ENCODE results near the gene INSL3.
"Not testable (repeated sequence)": the region's sequence is repeated elsewhere in the genome, so short reads cannot be mapped to it uniquely, and the experiment has no call there.

INSL3 gene

DNA sequence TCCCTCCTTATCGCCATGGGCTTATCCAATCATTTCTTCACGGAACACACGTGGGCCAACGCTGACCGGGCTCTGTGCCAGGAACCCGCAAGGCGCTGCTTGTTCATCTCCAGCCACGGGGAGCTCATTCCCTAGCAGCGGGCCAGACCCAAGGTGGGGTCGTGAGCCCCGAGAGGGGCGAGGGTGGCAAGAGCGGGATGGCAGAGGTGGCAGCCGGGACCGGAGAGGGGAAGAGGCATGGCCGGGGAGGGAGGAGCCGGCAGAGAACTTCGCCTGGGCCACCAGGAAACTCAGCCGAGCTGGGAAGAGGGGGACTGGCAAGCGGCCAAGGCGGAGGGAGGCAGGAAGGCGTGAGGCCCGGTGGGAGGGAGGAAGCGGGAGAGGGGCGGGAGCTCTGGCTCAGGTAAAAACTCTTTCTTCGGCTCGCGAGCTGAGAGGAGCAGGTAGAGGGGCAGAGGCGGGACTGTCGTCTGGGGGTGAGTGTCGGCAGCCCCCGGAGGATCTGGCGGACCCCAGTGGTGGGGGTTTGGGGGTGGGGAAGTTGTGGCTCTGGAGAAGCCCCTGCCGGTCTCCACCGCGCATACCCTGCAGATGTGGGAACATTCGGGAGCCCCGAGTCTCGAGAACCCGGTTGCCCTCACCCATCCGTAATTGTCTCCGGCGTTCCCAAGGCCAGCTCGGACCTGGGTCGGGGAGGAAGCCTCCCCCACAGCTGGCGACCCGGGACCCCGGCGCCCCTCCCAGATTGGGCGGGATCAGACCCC is 26.4 kb downstream of the INSL3 start, which contains the start of gene B3GNT3:
Gene B3GNT3 (plus strand): TSS at position 408 of the 764 bp plus-strand sequence. CDS start 12,670 bp downstream, outside the sequence.
- Mint-ChIP-seq H3K27ac (peak within 1 kb of the TSS; percentile 51), H3K27me3 (peaks cover 17 to 44% of the 10 kb centered on the region in 2 donors), H3K4me3 (peak within 1 kb of the TSS; percentile 50 to 57), H3K9me3 (no peaks in the 10 kb centered on the region), H3K36me3 (peaks cover 0 to 4% of the 10 kb centered on the region in 2 donors), H3K4me1 (peaks cover 12 to 33% of the 10 kb centered on the region in 2 donors)
- DNase-seq (no peak), ATAC-seq (replicated peaks) (peak in 1 of 2 donors; percentile 21)

DNA sequence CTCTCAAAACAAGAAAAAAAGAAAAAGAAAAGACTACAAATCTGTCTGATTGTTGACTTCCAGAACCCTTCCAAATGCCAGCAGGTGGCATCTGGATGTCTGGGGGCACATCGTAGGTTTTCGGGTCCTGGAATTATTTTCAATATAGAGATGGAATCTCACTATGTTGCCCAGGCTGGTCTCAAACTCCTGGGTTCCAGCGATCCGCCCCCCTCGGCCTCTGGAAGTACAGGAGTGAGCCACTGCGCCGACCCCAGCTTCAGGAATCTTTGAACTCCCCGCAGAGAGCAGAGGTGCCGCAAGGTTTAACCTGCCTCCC is 26.9 kb downstream of the INSL3 start:
- Mint-ChIP-seq H3K9me3 (no peaks in the 10 kb centered on the region), H3K4me3 (peak overlapping the region; percentile 50 to 57), H3K4me1 (peaks cover 13 to 33% of the 10 kb centered on the region in 2 donors), H3K36me3 (peaks cover 1 to 5% of the 10 kb centered on the region in 2 donors), H3K27me3 (peaks cover 17 to 44% of the 10 kb centered on the region in 2 donors), H3K27ac (peak overlapping the region; percentile 51)
- DNase-seq (no peak), ATAC-seq (replicated peaks) (no peak)

DNA sequence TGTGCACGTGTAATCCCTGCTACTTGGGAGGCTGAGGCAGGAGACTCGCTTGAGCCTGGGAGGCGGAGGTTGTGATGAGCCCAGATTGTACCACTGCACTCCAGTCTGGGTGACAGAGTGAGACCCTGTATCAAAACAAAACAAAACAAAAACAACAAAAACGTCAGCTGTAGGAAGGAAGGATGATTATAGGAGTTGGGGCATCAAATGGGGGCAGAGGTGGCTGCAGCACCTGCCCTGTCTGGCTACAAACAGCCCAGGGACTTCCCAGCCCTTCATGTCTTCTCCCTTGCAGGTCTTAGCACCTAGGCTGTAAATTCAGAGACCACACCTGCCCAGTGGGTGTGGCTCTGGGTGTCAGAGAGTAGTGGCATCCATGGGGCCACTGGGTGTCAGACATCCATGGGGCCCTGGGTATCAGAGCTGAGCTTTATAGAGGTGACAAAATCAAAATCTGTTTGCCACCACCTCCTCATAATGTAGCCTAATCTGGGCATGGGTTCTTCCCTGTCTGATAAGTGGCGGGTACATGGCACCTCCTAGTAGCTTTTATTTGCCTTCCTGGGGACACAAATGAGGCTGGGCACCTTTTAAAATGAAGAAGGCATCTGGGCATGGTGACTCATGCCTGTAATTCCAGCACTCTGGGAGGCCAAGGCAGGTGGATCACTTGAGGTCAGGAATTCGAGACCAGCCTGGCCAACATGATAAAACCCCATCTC is 31.1 kb downstream of the INSL3 start:
- no peak overlapping the region for H3K27ac Mint-ChIP-seq
- no peak for DNase-seq
- H3K9me3 Mint-ChIP-seq, result no peaks in the 10 kb centered on the region
- peaks cover 16 to 19% of the 10 kb centered on the region in 2 donors for H3K4me1 Mint-ChIP-seq
- H3K36me3 Mint-ChIP-seq, result peaks cover 27 to 31% of the 10 kb centered on the region in 2 donors
- peak; percentile 19 for ATAC-seq (replicated peaks)
- no peak overlapping the region for H3K4me3 Mint-ChIP-seq
- peaks cover 17 to 19% of the 10 kb centered on the region in 2 donors for H3K27me3 Mint-ChIP-seq

DNA sequence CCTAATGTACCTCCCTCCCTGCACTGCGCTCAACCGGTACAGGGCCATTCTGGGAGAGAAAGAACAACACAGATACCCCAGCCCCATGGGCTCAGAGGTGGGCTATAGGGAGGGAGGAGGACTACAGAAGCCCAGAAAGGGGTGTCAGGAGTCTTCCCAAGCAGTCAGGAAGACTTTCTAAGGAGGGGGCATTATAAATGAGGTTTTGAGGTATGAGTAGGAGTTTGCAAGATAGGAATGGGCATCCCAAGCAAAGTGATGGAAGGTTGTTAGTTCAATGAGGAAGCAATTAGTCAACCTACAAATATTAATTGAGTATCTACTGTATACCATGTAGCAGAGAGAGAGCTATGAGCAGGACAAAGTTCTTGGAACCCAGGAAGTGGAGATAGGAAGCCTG is 32.7 kb downstream of the INSL3 start:
- no peak overlapping the region for H3K4me3 Mint-ChIP-seq
- no peaks in the 10 kb centered on the region for H3K9me3 Mint-ChIP-seq
- H3K36me3 Mint-ChIP-seq, result peaks cover 34 to 43% of the 10 kb centered on the region in 2 donors
- DNase-seq (no peak), ATAC-seq (replicated peaks) (no peak)
- H3K27me3 Mint-ChIP-seq, result peaks cover 1 to 3% of the 10 kb centered on the region in 2 donors
- peaks cover 19 to 20% of the 10 kb centered on the region in 2 donors for H3K4me1 Mint-ChIP-seq
- H3K27ac Mint-ChIP-seq, result no peak overlapping the region

DNA sequence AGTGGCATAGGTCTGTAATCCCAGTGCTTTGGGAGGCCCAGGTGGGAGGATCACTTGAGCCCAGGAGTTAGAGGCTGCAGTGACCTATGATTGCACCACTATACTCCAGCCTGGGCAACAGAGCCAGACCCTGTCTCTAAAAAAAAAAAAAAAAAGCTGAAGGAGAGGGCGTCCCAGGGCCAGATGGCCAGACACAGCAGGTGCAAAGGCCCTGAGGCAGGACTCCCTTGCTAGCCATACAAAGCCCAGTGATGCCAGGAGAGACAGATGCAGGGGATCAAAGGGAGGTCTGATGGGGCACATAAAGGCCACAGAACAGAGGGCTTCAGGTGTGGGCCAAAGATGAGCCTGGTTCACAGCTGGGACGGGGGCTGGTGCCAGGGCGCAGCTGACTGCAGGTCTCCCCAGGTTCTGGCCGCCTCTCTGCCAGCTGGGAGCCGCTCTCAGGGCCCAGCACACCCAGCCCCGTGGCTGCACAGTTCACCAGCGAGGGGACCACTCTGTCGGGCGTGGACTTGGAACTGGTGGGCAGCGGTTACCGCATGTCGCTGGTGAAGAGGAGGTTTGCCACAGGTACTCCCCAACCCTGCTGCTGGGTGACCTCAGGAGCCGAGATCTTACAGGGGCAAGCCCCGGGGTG is 33.9 kb downstream of the INSL3 start:
- peaks cover 41 to 47% of the 10 kb centered on the region in 2 donors for H3K36me3 Mint-ChIP-seq
- ATAC-seq (replicated peaks), result no peak
- H3K27me3 Mint-ChIP-seq, result no peaks in the 10 kb centered on the region
- H3K4me1 Mint-ChIP-seq, result peaks cover 19 to 20% of the 10 kb centered on the region in 2 donors
- no peak overlapping the region for H3K4me3 Mint-ChIP-seq
- peaks cover 0 to 1% of the 10 kb centered on the region in 2 donors for H3K9me3 Mint-ChIP-seq
- no peak for DNase-seq
- H3K27ac Mint-ChIP-seq, result peak overlapping the region; percentile 9

DNA sequence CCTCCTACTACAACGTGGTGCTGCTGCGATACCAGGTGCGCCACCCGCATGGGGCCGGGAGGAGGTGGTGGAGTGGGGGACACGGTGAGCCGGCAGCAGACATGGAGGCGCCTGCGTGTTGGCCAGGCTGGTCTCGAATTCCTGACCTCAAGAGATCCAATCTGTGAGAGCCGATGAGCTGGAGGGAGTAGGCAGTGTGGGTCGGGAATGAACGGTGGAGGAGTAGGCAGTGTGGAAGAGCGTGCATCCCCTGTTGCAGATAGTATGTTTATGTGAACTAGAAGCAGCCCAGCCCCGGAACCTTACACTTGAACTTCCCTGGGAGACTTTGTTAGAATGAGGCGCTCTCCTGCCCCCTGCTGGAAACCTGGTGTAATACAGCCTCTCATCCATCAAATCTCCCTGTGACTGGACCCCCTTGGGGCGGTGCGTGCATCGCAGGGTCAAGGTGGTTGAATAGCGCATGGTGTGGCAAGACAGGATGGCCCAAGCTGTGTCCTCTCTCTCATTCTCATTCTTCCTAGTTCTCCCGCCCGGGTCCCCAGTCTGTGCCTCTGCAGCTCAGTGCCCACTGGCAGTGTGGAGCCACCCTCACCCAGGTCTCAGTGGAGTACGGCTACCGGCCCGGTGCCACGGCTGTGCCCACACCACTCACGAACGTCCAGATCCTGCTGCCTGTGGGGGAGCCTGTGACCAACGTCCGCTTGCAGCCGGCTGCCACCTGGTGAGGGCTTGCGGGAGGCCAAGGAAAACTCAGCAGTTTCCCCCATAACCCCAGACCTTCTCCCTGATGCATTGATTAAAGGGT is 36.9 kb downstream of the INSL3 start:
- Mint-ChIP-seq H3K9me3 (peaks cover 0 to 3% of the 10 kb centered on the region in 2 donors), H3K4me3 (no peak overlapping the region), H3K27ac (no peak overlapping the region), H3K4me1 (peaks cover 17% of the 10 kb centered on the region in 2 donors), H3K27me3 (no peaks in the 10 kb centered on the region), H3K36me3 (peaks cover 62 to 64% of the 10 kb centered on the region in 2 donors)
- DNase-seq (peak; percentile 57), ATAC-seq (replicated peaks) (peak; percentile 72 to 77)

DNA sequence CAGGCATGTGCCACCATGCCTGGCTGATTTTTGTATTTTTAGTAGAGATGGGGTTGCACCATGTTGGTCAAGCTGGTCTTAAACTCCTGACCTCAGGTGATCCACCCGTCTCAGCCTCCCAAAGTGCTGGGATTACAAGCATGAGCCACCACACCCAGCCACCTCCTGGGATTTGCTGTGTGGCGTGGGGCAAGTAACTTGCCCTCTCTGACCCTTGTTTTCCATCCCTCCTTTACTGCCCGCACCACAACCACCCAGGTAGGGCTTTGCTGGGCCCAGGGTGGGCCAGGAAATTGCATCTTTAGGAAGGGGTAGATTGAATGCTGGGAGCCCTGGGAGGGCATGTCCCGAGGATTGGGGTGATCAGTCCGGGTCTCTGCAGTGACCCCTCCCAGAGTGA is 37.6 kb downstream of the INSL3 start:
- Mint-ChIP-seq H3K36me3 (peaks cover 60 to 64% of the 10 kb centered on the region in 2 donors), H3K4me1 (peaks cover 21 to 23% of the 10 kb centered on the region in 2 donors)
- H3K9me3 Mint-ChIP-seq; H3K27me3 Mint-ChIP-seq; H3K27ac Mint-ChIP-seq; DNase-seq; H3K4me3 Mint-ChIP-seq; ATAC-seq (replicated peaks): not testable (repeated sequence)

DNA sequence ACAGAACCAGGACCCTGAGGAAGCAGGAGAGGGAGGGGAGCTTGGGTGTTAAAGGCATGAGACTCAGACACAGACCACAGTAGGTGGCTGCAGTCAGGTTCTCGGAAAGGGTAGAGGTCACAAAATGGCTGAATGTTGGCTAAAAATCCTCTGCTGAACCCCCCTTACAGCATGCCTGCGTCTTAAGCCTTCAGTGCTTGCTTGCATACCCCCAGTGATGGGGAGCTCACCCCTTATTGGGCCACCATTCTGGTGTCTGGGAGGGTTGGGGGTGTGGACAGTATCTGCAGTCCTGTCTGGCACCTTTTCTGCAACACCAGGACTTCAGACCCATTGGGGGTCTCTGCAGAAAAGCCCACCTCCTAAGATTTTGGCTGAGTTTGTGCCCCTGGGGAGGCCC is 40.5 kb downstream of the INSL3 start:
- H3K4me3 Mint-ChIP-seq, result no peak overlapping the region
- DNase-seq (no peak), ATAC-seq (replicated peaks) (no peak)
- peaks cover 40 to 53% of the 10 kb centered on the region in 2 donors for H3K4me1 Mint-ChIP-seq
- H3K36me3 Mint-ChIP-seq, result peaks cover 53 to 66% of the 10 kb centered on the region in 2 donors
- peaks cover 0 to 3% of the 10 kb centered on the region in 2 donors for H3K9me3 Mint-ChIP-seq
- peak overlapping the region; percentile 65 for H3K27ac Mint-ChIP-seq
- no peaks in the 10 kb centered on the region for H3K27me3 Mint-ChIP-seq

DNA sequence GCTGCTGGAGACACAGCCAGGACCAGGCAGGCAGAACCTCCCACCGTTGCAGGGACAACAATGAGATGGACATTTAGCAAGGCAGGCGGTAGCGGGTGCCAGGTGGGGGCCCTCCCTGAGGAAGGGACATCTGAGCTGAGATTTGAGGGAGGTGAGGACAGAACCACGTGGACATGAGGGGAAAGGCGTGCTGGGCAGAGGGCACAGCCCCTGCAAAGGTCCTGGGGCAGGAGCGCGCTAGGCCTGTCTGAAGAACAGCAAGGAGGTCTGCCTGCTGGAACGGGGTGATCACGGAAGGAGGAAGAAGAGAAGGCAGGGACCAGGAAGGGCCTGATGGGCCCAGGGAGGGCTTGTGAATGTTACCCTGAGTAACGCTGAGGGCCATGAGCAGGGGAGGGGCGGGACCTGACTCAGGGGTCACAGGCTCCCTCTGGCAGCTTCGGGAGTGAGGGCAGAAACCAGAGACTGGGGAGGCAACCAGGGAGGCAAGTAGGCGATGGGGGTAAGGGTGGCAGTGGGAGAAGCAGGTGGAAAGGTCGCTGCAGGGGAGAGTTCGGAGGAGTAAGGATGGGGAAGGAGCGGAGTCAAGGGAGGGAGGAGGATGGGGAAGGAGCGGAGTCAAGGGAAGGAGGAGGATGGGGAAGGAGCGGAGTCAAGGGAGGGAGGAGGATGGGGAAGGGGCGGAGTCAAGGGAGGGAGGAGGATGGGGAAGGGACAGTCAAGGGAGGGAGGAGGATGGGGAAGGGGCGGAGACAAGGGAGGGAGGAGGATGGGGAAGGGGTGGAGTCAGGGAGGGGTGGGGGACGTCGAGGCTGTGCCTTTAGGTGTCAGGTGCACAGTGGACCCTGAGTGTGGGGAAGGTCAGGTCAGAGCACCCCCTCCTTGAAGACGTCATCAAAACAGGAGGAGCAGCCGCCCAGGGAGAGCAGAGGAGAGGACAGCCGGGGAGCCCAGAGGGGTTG is 42.1 kb downstream of the INSL3 start:
- Mint-ChIP-seq H3K4me1 (peaks cover 51 to 63% of the 10 kb centered on the region in 2 donors), H3K27ac (peak overlapping the region; percentile 68), H3K9me3 (peaks cover 0 to 3% of the 10 kb centered on the region in 2 donors), H3K36me3 (peaks cover 60 to 75% of the 10 kb centered on the region in 2 donors), H3K4me3 (peak overlapping the region; percentile 5 to 54), H3K27me3 (no peaks in the 10 kb centered on the region)
- ATAC-seq (replicated peaks), result no peak
- DNase-seq, result no peak

DNA sequence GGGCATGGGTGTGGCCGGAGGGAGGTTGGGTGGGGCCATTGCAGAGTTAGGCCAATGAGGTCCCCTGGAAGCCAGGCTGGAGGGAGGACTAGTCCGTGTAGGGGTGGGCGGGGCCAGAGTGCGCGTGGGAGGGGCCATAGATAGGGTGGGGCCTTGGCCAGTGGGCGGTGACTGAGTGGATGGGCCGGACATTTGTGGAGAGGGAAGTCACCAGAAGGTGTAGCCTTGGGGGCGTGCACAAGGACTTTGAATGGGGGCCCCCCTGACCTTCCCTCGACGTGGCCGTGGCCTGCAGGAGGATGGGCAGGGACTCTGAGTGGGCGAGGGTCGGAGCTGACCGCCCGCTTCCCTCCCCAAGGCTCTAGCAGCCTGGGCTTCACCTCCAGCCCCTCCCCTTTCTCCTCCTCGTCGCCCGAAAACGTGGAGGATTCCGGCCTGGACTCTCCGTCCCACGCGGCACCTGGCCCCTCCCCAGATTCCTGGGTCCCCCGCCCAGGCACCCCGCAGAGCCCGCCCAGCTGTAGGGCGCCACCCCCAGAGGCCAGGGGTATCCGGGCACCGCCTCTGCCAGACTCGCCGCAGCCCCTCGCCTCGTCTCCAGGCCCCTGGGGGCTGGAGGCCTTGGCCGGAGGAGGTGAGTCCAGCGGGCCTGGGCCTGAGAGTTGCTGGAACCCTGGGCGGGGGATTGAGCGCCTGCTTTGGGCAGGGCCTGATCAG is 42.9 kb downstream of the INSL3 start:
- ATAC-seq (replicated peaks) (peak; percentile 25 to 30), DNase-seq (peak; percentile 56)
- no peaks in the 10 kb centered on the region for H3K27me3 Mint-ChIP-seq
- H3K27ac Mint-ChIP-seq, result peak overlapping the region; percentile 83
- peaks cover 68 to 78% of the 10 kb centered on the region in 2 donors for H3K36me3 Mint-ChIP-seq
- peaks cover 0 to 4% of the 10 kb centered on the region in 2 donors for H3K9me3 Mint-ChIP-seq
- H3K4me1 Mint-ChIP-seq, result peaks cover 47 to 63% of the 10 kb centered on the region in 2 donors
- peak overlapping the region in 1 of 2 donors; percentile 28 for H3K4me3 Mint-ChIP-seq

DNA sequence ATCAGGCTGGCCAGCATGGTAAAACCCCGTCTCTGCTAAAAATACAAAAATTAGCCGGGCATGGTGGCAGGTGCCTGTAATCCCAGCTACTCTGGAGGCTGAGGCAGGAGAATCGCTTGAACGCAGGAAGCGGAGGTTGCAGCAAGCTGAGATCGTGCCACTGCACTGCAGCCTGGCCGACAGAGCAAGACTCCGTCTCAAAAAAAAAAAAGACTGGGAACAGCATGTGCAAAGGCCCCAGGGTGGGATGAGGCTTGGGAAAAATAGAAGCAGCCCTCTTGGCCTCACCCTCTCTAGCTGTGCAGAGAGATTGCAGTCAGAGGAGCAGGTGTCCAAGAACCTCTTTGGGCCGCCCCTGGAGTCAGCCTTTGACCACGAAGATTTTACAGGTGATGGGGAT is 43.5 kb downstream of the INSL3 start:
- not testable (repeated sequence) for H3K27me3 Mint-ChIP-seq; DNase-seq; ATAC-seq (replicated peaks); H3K9me3 Mint-ChIP-seq
- H3K4me1 Mint-ChIP-seq, result peaks cover 49 to 63% of the 10 kb centered on the region in 2 donors
- H3K27ac Mint-ChIP-seq, result peak overlapping the region; percentile 83
- H3K36me3 Mint-ChIP-seq, result peaks cover 71 to 83% of the 10 kb centered on the region in 2 donors
- H3K4me3 Mint-ChIP-seq, result peak overlapping the region in 1 of 2 donors; percentile 28
